GM12878 (cell line): Measurements from ENCODE around the gene TLDC2. TPM values are rescaled to one million over a fixed set of nuclear protein-coding genes. Genes with fewer than 3 reads are reported as not detected.

Source experiments
- CHD2 ChIP-seq: IDR thresholded peaks from 2 replicates; pipeline ENCODE4 v1.6.1; 2011; ENCODE audit warnings: low read depth, low read length, improper control_type of control experiment, borderline replicate concordance
- GATAD2B ChIP-seq: fragments of 450-650 bp; conservative IDR thresholded peaks from 2 replicates; pipeline ENCODE4 v1.6.1; 2017; ENCODE audit warnings: low read depth, mild to moderate bottlenecking, moderate library complexity
- HDAC2 ChIP-seq: fragments of 200-600 bp; sonication (generic); IDR thresholded peaks from 2 replicates; pipeline ENCODE4 v1.6.1; 2017
- IRF4 ChIP-seq: IDR thresholded peaks from 2 replicates; pipeline ENCODE4 v1.6.1; 2011; ENCODE audit warnings: low read depth, low read length
- KLF5 ChIP-seq: fragments of 450-650 bp; IDR thresholded peaks from 2 replicates; pipeline ENCODE4 v1.6.1; 2014; ENCODE audit warnings: mild to moderate bottlenecking; ENCODE audit not compliant: partially characterized antibody
- MEF2A ChIP-seq: IDR thresholded peaks from 2 replicates; pipeline ENCODE4 v1.6.1; 2011; ENCODE audit warnings: low read depth, mild to moderate bottlenecking, low read length, moderate library complexity; ENCODE audit not compliant: insufficient read depth
- NFXL1 ChIP-seq: fragments of 450-650 bp; IDR thresholded peaks from 2 replicates; pipeline ENCODE4 v1.6.1; 2017; ENCODE audit warnings: antibody characterized with exemption, mild to moderate bottlenecking, borderline replicate concordance
- PAX8 ChIP-seq: fragments of 450-650 bp; IDR thresholded peaks from 2 replicates; pipeline ENCODE4 v1.6.1; 2017; ENCODE audit warnings: mild to moderate bottlenecking, moderate library complexity
- POLR2AphosphoS2 ChIP-seq: IDR thresholded peaks from 2 replicates; pipeline ENCODE4 v1.6.1; 2011; ENCODE audit warnings: low read depth, mild to moderate bottlenecking, low read length, improper control_type of control experiment, moderate library complexity
- POLR2AphosphoS5 ChIP-seq: IDR thresholded peaks from 2 replicates; pipeline ENCODE4 v1.6.1; 2011; ENCODE audit warnings: mild to moderate bottlenecking, low read length, inconsistent platforms
- RB1 ChIP-seq: fragments of 450-650 bp; formaldehyde crosslinking; IDR thresholded peaks from 2 replicates; pipeline ENCODE4 v1.6.1; 2017; ENCODE audit warnings: mild to moderate bottlenecking, borderline replicate concordance
- SUZ12 ChIP-seq: fragments of 200-600 bp; sonication (generic); IDR thresholded peaks from one replicate; pipeline ENCODE4 v1.6.1; 2018; ENCODE audit warnings: antibody characterized with exemption, mild to moderate bottlenecking; ENCODE audit not compliant: unreplicated experiment
- YBX1 ChIP-seq: fragments of 450-650 bp; IDR thresholded peaks from 2 replicates; pipeline ENCODE4 v1.6.1; 2016; ENCODE audit warnings: antibody characterized with exemption
- polyA plus RNA-seq, 11 experiments: library from polyadenylated mRNA; depleted of rRNA in 4 of 11; unstranded in 6 of 11; stranded (reverse) in 5 of 11; fragments of >200 nt; fragmentation: Nextera tagmentation in 4 of 11; fragmentation: Illumina TruSeq in 1 of 11; extraction: Ambion mirVana in 4 of 11; extraction: Trizol in 1 of 11; gene quantifications; 1 replicate in 1 of 11; 2 replicates in 10 of 11; pipeline versions ENCODE4 v1.2.1 to v1.2.3, GENCODE V29; 2011 to 2016; ENCODE audit warnings: inconsistent platforms in 2 of 11, missing spikeins in 2 of 11, low read depth in 1 of 11
- total RNA-seq, 4 experiments: library from RNA; depleted of rRNA in 3 of 4; stranded (reverse); fragments of >200 nt in 3 of 4; fragmentation: Illumina TruSeq in 1 of 4; extraction: Trizol in 1 of 4; gene quantifications; 2 replicates each; pipeline versions ENCODE4 v1.2.1 to v1.2.3, GENCODE V29; 2013 to 2021
- TF ChIP-seq, protein P1 (sequence below), 3 experiments: IDR thresholded peaks in 2 of 3; conservative IDR thresholded peaks in 1 of 3; 2 replicates each; pipeline ENCODE4 v1.5.1; 2011; ENCODE audit warnings: low read depth in 3 of 3, low read length in 3 of 3, mild to moderate bottlenecking in 3 of 3, control low read depth in 2 of 3, moderate library complexity in 2 of 3, inconsistent platforms in 1 of 3, mixed read lengths in 1 of 3; ENCODE audit not compliant: control insufficient read depth in 2 of 3, insufficient read depth in 1 of 3; ENCODE audit errors: extremely low read depth in 1 of 3
- TF ChIP-seq, protein P2 (sequence below): IDR thresholded peaks from 2 replicates; pipeline ENCODE4 v1.6.1; 2012; ENCODE audit warnings: low read depth, low read length, improper control_type of control experiment
- TF ChIP-seq, protein P3 (sequence below): fragments of 450-650 bp; formaldehyde crosslinking; IDR thresholded peaks from 2 replicates; pipeline ENCODE4 v1.4.0; 2020; ENCODE audit warnings: mild to moderate bottlenecking, moderate library complexity
- TF ChIP-seq, protein P4 (sequence below): IDR thresholded peaks from 2 replicates; pipeline ENCODE4 v1.6.1; 2011; ENCODE audit warnings: borderline replicate concordance, low read depth, mild to moderate bottlenecking, moderate library complexity, low read length; ENCODE audit not compliant: insufficient read depth, poor library complexity, severe bottlenecking
- TF ChIP-seq, protein P5 (sequence below): IDR thresholded peaks from 2 replicates; pipeline ENCODE4 v1.6.1; 2012; ENCODE audit warnings: low read depth, low read length, improper control_type of control experiment
- TF ChIP-seq, protein P6 (sequence below): fragments of 450-650 bp; IDR thresholded peaks from 2 replicates; pipeline ENCODE4 v1.6.1; 2017; ENCODE audit warnings: borderline replicate concordance

TLDC2 gene
- total and polyA plus RNA-seq, 10 of the 15 experiments (the other 5 are each of a cell fraction or from before 2014, with no cell fraction given): 0.05 to 0.41 (median 0.21) TPM

DNA sequence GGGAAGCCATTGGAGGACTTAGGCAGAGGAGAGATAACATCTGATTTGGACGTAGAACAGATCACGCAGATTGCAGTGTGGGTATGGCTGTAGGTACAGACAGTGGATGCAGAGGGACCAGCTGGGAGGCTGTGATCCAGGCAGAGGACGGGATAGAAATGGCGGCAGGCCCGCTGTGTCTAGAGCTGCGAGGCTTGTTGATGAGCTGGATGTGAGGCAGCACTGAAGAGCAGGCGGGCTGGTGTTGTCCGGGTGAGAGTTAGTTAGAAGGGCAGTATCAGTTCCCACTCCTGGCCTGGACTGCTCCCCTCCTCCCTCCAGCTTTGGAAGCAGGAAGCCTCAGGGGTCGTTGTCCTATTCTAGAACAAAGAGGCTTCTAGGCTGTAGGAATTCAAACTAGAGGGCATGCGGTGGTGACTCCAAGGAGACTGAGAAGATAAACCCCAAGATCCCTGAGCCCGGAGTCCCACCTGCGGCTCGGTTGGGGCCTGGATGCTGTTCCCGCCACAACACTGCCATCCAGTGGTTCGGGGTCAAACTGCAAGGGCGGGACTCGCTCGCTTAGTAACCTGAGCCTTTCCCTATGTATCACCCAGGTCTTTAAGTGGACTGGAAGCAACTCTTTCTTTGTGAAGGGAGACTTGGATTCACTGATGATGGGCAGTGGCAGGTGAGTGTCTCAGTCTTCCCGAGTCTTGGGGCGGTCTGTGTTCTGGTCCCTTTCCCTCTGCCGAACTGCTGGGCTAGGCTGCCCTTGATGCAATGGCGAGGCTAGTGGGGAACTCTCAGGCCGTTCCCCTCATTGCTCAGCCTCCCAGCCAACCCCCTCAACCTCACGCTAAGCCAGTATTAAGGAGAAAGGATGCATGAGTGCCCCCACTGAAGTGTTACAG lies 11.2 kb downstream of the TLDC2 start (continued):
- no peak for TF ChIP-seq POLR2AphosphoS2
- no peak for TF ChIP-seq IRF4
- no peak for TF ChIP-seq SUZ12
- no peak for TF ChIP-seq POLR2AphosphoS5
- TF ChIP-seq NFXL1: no peak
- TF ChIP-seq, protein P1, sequence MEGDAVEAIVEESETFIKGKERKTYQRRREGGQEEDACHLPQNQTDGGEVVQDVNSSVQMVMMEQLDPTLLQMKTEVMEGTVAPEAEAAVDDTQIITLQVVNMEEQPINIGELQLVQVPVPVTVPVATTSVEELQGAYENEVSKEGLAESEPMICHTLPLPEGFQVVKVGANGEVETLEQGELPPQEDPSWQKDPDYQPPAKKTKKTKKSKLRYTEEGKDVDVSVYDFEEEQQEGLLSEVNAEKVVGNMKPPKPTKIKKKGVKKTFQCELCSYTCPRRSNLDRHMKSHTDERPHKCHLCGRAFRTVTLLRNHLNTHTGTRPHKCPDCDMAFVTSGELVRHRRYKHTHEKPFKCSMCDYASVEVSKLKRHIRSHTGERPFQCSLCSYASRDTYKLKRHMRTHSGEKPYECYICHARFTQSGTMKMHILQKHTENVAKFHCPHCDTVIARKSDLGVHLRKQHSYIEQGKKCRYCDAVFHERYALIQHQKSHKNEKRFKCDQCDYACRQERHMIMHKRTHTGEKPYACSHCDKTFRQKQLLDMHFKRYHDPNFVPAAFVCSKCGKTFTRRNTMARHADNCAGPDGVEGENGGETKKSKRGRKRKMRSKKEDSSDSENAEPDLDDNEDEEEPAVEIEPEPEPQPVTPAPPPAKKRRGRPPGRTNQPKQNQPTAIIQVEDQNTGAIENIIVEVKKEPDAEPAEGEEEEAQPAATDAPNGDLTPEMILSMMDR (IDR thresholded peaks at IDR 0.05 in 2 of 3, conservative IDR thresholded peaks at IDR 0.05 in 1 of 3; ENCODE audit: control insufficient read depth in 2 of 3, extremely low read depth in 1 of 3, insufficient read depth in 1 of 3, low read depth in 3 of 3, low read length in 3 of 3): peak; percentile 97 to 99 (median 98)
- TF ChIP-seq GATAD2B: peak; percentile 44; the same call in 1 of the 2 replicates
- TF ChIP-seq, protein P2, sequence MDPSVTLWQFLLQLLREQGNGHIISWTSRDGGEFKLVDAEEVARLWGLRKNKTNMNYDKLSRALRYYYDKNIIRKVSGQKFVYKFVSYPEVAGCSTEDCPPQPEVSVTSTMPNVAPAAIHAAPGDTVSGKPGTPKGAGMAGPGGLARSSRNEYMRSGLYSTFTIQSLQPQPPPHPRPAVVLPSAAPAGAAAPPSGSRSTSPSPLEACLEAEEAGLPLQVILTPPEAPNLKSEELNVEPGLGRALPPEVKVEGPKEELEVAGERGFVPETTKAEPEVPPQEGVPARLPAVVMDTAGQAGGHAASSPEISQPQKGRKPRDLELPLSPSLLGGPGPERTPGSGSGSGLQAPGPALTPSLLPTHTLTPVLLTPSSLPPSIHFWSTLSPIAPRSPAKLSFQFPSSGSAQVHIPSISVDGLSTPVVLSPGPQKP: no peak
- TF ChIP-seq HDAC2: no peak
- TF ChIP-seq KLF5: no peak
- no peak for TF ChIP-seq MEF2A
- TF ChIP-seq RB1: peak; percentile 93; the same call in 1 of the 2 replicates
- TF ChIP-seq, protein P3, sequence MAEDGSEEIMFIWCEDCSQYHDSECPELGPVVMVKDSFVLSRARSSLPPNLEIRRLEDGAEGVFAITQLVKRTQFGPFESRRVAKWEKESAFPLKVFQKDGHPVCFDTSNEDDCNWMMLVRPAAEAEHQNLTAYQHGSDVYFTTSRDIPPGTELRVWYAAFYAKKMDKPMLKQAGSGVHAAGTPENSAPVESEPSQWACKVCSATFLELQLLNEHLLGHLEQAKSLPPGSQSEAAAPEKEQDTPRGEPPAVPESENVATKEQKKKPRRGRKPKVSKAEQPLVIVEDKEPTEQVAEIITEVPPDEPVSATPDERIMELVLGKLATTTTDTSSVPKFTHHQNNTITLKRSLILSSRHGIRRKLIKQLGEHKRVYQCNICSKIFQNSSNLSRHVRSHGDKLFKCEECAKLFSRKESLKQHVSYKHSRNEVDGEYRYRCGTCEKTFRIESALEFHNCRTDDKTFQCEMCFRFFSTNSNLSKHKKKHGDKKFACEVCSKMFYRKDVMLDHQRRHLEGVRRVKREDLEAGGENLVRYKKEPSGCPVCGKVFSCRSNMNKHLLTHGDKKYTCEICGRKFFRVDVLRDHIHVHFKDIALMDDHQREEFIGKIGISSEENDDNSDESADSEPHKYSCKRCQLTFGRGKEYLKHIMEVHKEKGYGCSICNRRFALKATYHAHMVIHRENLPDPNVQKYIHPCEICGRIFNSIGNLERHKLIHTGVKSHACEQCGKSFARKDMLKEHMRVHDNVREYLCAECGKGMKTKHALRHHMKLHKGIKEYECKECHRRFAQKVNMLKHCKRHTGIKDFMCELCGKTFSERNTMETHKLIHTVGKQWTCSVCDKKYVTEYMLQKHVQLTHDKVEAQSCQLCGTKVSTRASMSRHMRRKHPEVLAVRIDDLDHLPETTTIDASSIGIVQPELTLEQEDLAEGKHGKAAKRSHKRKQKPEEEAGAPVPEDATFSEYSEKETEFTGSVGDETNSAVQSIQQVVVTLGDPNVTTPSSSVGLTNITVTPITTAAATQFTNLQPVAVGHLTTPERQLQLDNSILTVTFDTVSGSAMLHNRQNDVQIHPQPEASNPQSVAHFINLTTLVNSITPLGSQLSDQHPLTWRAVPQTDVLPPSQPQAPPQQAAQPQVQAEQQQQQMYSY (CRISPR knock-in tag): no peak
- 0 out of 2 replicates have a peak, but pooled peaks have one; percentile 18 for TF ChIP-seq CHD2
- TF ChIP-seq, protein P4, sequence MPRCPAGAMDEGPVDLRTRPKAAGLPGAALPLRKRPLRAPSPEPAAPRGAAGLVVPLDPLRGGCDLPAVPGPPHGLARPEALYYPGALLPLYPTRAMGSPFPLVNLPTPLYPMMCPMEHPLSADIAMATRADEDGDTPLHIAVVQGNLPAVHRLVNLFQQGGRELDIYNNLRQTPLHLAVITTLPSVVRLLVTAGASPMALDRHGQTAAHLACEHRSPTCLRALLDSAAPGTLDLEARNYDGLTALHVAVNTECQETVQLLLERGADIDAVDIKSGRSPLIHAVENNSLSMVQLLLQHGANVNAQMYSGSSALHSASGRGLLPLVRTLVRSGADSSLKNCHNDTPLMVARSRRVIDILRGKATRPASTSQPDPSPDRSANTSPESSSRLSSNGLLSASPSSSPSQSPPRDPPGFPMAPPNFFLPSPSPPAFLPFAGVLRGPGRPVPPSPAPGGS: no peak
- no peak for TF ChIP-seq YBX1
- no peak for TF ChIP-seq PAX8
- TF ChIP-seq, protein P5, sequence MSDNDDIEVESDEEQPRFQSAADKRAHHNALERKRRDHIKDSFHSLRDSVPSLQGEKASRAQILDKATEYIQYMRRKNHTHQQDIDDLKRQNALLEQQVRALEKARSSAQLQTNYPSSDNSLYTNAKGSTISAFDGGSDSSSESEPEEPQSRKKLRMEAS: no peak
- TF ChIP-seq, protein P6, sequence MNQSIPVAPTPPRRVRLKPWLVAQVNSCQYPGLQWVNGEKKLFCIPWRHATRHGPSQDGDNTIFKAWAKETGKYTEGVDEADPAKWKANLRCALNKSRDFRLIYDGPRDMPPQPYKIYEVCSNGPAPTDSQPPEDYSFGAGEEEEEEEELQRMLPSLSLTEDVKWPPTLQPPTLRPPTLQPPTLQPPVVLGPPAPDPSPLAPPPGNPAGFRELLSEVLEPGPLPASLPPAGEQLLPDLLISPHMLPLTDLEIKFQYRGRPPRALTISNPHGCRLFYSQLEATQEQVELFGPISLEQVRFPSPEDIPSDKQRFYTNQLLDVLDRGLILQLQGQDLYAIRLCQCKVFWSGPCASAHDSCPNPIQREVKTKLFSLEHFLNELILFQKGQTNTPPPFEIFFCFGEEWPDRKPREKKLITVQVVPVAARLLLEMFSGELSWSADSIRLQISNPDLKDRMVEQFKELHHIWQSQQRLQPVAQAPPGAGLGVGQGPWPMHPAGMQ: no peak
